ENCODE measurements around the gene TRIM56.

The TRIM56 gene

GRCh38 chr7:101137651-101138212 is 52.5 kb downstream of the TRIM56 start:
- no peak for TF ChIP-seq CTCF (conservative IDR thresholded peaks at IDR 0.05; ENCODE audit: low read depth, low read length)
- Histone ChIP-seq H2AFZ (ENCODE audit: low read depth) (no peak overlapping the region), H3K79me2 (ENCODE audit: insufficient read depth, low read depth) (no peaks in the 10 kb centered on the region), H3K9ac (no peak overlapping the region), H3K27ac (no peak overlapping the region), H4K20me1 (ENCODE audit: insufficient read depth) (no peaks in the 10 kb centered on the region), H3K4me1 (ENCODE audit: low read depth, poor library complexity, severe bottlenecking) (peaks cover 4% of the 10 kb centered on the region), H3K4me3 (IDR thresholded peaks at IDR 0.05; ENCODE audit: insufficient read depth, low read depth, low read length) (no peak overlapping the region), H3K4me2 (no peak overlapping the region), H3K27me3 (ENCODE audit: insufficient read depth, low read depth) (peaks cover 88% of the 10 kb centered on the region), H3K36me3 (ENCODE audit: insufficient read depth) (no peaks in the 10 kb centered on the region)

- Histone ChIP-seq H3K4me1 (ENCODE audit: low read depth, poor library complexity, severe bottlenecking) (peaks cover 4% of the 10 kb centered on the region), H3K27me3 (ENCODE audit: insufficient read depth, low read depth) (peaks cover 87% of the 10 kb centered on the region), H4K20me1 (ENCODE audit: insufficient read depth) (no peaks in the 10 kb centered on the region), H3K79me2 (ENCODE audit: insufficient read depth, low read depth) (no peaks in the 10 kb centered on the region), H3K4me2 (no peak overlapping the region; the same call in 1 of the 2 replicates), H3K27ac (no peak overlapping the region), H2AFZ (ENCODE audit: low read depth) (no peak overlapping the region), H3K36me3 (ENCODE audit: insufficient read depth) (no peaks in the 10 kb centered on the region), H3K9ac (no peak overlapping the region), H3K4me3 (IDR thresholded peaks at IDR 0.05; ENCODE audit: insufficient read depth, low read depth, low read length) (no peak overlapping the region)
- peak; percentile 85 for TF ChIP-seq CTCF (conservative IDR thresholded peaks at IDR 0.05; ENCODE audit: low read depth, low read length)
Measured at GRCh38 chr7:101138213-101138870, 53.1 kb downstream of the TRIM56 start.

GRCh38 chr7:101140339-101140699 is 55.0 kb downstream of the TRIM56 start:
- no peak overlapping the region for H3K4me3 ChIP-seq (IDR thresholded peaks at IDR 0.05; ENCODE audit: insufficient read depth, low read depth, low read length)
- no peaks in the 10 kb centered on the region for H4K20me1 ChIP-seq (ENCODE audit: insufficient read depth)
- H3K4me1 ChIP-seq (ENCODE audit: low read depth, poor library complexity, severe bottlenecking), result peaks cover 10% of the 10 kb centered on the region
- H3K79me2 ChIP-seq (ENCODE audit: insufficient read depth, low read depth), result no peaks in the 10 kb centered on the region
- H3K36me3 ChIP-seq (ENCODE audit: insufficient read depth), result no peaks in the 10 kb centered on the region
- no peak overlapping the region for H3K9ac ChIP-seq
- H3K4me2 ChIP-seq, result no peak overlapping the region
- no peak for TF ChIP-seq CTCF (conservative IDR thresholded peaks at IDR 0.05; ENCODE audit: low read depth, low read length)
- H2AFZ ChIP-seq (ENCODE audit: low read depth), result no peak overlapping the region
- H3K27me3 ChIP-seq (ENCODE audit: insufficient read depth, low read depth), result peaks cover 76% of the 10 kb centered on the region
- no peak overlapping the region for H3K27ac ChIP-seq

GRCh38 chr7:101140746-101141382 is 55.6 kb downstream of the TRIM56 start:
- Histone ChIP-seq H2AFZ (ENCODE audit: low read depth) (no peak overlapping the region), H3K79me2 (ENCODE audit: insufficient read depth, low read depth) (no peaks in the 10 kb centered on the region), H3K4me1 (ENCODE audit: low read depth, poor library complexity, severe bottlenecking) (peaks cover 10% of the 10 kb centered on the region), H4K20me1 (ENCODE audit: insufficient read depth) (no peaks in the 10 kb centered on the region), H3K4me2 (no peak overlapping the region), H3K27ac (no peak overlapping the region), H3K4me3 (IDR thresholded peaks at IDR 0.05; ENCODE audit: insufficient read depth, low read depth, low read length) (no peak overlapping the region), H3K9ac (no peak overlapping the region), H3K36me3 (ENCODE audit: insufficient read depth) (no peaks in the 10 kb centered on the region), H3K27me3 (ENCODE audit: insufficient read depth, low read depth) (peaks cover 76% of the 10 kb centered on the region)
- TF ChIP-seq CTCF (conservative IDR thresholded peaks at IDR 0.05; ENCODE audit: low read depth, low read length), result no peak

Measured in KMS-11 (cell line).